ENCODE measurements around the gene PRKRA.
"Not testable (repeated sequence)": the region's sequence is repeated elsewhere in the genome, so short reads cannot be mapped to it uniquely, and the experiment has no call there.

The PRKRA gene

GRCh38 chr2:178479758-178480226, 28.8 kb upstream of the PRKRA start:
- no peak for DNase-seq (ENCODE audit: insufficient read length, low spot score)
- no peak for TF ChIP-seq SPI1 (IDR thresholded peaks at IDR 0.05; ENCODE audit: low read depth, low read length)
- no peak for FAIRE-seq

GRCh38 chr2:178479275-178479616, 28.3 kb upstream of the PRKRA start:
- TF ChIP-seq TAF1 (IDR thresholded peaks at IDR 0.05; ENCODE audit: low read depth, low read length) (no peak), POLR2AphosphoS5 (IDR thresholded peaks at IDR 0.05; ENCODE audit: low read depth, low read length) (no peak), PAX5 (IDR thresholded peaks at IDR 0.05; ENCODE audit: insufficient read depth, low read length, severe bottlenecking) (no peak), POU2F2 (IDR thresholded peaks at IDR 0.05; ENCODE audit: low read depth, low read length) (no peak), POLR2A (IDR thresholded peaks at IDR 0.05; ENCODE audit: low read depth, low read length) (no peak), SPI1 (IDR thresholded peaks at IDR 0.05; ENCODE audit: low read depth, low read length) (no peak)
- FAIRE-seq (no peak), DNase-seq (ENCODE audit: insufficient read length, low spot score) (no peak)

GRCh38 chr2:178478439-178479274, 27.7 kb upstream of the PRKRA start, which contains the start of gene FKBP7:
FKBP7 (minus strand) TSS chr2:178478600; CDS start chr2:178478499, 101 bp downstream.
- DNase-seq (ENCODE audit: insufficient read length, low spot score) (peak; percentile 51), FAIRE-seq (peak; percentile 97)
- TF ChIP-seq PAX5 (IDR thresholded peaks at IDR 0.05; ENCODE audit: insufficient read depth, low read length, severe bottlenecking) (no peak), TAF1 (IDR thresholded peaks at IDR 0.05; ENCODE audit: low read depth, low read length) (peak; percentile 27), POLR2A (IDR thresholded peaks at IDR 0.05; ENCODE audit: low read depth, low read length) (peak; percentile 74), POU2F2 (IDR thresholded peaks at IDR 0.05; ENCODE audit: low read depth, low read length) (no peak), POLR2AphosphoS5 (IDR thresholded peaks at IDR 0.05; ENCODE audit: low read depth, low read length) (peak; percentile 58; the same call in 1 of the 2 replicates)

- TF ChIP-seq POLR2A (IDR thresholded peaks at IDR 0.05; ENCODE audit: low read depth, low read length): no peak
- no peak for TF ChIP-seq TAF1 (IDR thresholded peaks at IDR 0.05; ENCODE audit: low read depth, low read length)
- TF ChIP-seq SPI1 (IDR thresholded peaks at IDR 0.05; ENCODE audit: low read depth, low read length): no peak
- no peak for TF ChIP-seq POU2F2 (IDR thresholded peaks at IDR 0.05; ENCODE audit: low read depth, low read length)
- no peak for TF ChIP-seq PAX5 (IDR thresholded peaks at IDR 0.05; ENCODE audit: insufficient read depth, low read length, severe bottlenecking)
- no peak for TF ChIP-seq POLR2AphosphoS5 (IDR thresholded peaks at IDR 0.05; ENCODE audit: low read depth, low read length)
- no peak for FAIRE-seq
- no peak for DNase-seq (ENCODE audit: insufficient read length, low spot score)
Measured at GRCh38 chr2:178478130-178478438, 27.1 kb upstream of the PRKRA start.

GRCh38 chr2:178477443-178478129, 26.6 kb upstream of the PRKRA start:
- no peak for FAIRE-seq

GRCh38 chr2:178476477-178476876, 25.5 kb upstream of the PRKRA start:
- no peak for TF ChIP-seq POLR2AphosphoS5 (IDR thresholded peaks at IDR 0.05; ENCODE audit: low read depth, low read length)
- no peak for TF ChIP-seq SPI1 (IDR thresholded peaks at IDR 0.05; ENCODE audit: low read depth, low read length)
- no peak for TF ChIP-seq POU2F2 (IDR thresholded peaks at IDR 0.05; ENCODE audit: low read depth, low read length)
- TF ChIP-seq TAF1 (IDR thresholded peaks at IDR 0.05; ENCODE audit: low read depth, low read length): no peak
- DNase-seq (ENCODE audit: insufficient read length, low spot score) (no peak), FAIRE-seq (no peak)

More at GRCh38 chr2:178477443-178478129, 26.6 kb upstream of the PRKRA start:
- no peak for DNase-seq (ENCODE audit: insufficient read length, low spot score)
- no peak for TF ChIP-seq POLR2A (IDR thresholded peaks at IDR 0.05; ENCODE audit: low read depth, low read length)
- TF ChIP-seq POLR2AphosphoS5 (IDR thresholded peaks at IDR 0.05; ENCODE audit: low read depth, low read length): no peak
- no peak for TF ChIP-seq SPI1 (IDR thresholded peaks at IDR 0.05; ENCODE audit: low read depth, low read length)
- TF ChIP-seq PAX5 (IDR thresholded peaks at IDR 0.05; ENCODE audit: insufficient read depth, low read length, severe bottlenecking): no peak
- no peak for TF ChIP-seq TAF1 (IDR thresholded peaks at IDR 0.05; ENCODE audit: low read depth, low read length)
- TF ChIP-seq POU2F2 (IDR thresholded peaks at IDR 0.05; ENCODE audit: low read depth, low read length): no peak

- DNase-seq (ENCODE audit: insufficient read length, low spot score) (no peak), FAIRE-seq (no peak)
- TF ChIP-seq TAF1 (IDR thresholded peaks at IDR 0.05; ENCODE audit: low read depth, low read length): no peak
- no peak for TF ChIP-seq SPI1 (IDR thresholded peaks at IDR 0.05; ENCODE audit: low read depth, low read length)
- TF ChIP-seq POLR2AphosphoS5 (IDR thresholded peaks at IDR 0.05; ENCODE audit: low read depth, low read length): no peak
- TF ChIP-seq POU2F2 (IDR thresholded peaks at IDR 0.05; ENCODE audit: low read depth, low read length): no peak
- TF ChIP-seq POLR2A (IDR thresholded peaks at IDR 0.05; ENCODE audit: low read depth, low read length): no peak
- no peak for TF ChIP-seq PAX5 (IDR thresholded peaks at IDR 0.05; ENCODE audit: insufficient read depth, low read length, severe bottlenecking)
Measured at GRCh38 chr2:178474560-178474959, 23.6 kb upstream of the PRKRA start.

- DNase-seq (ENCODE audit: insufficient read length, low spot score) (no peak), FAIRE-seq (no peak)
- TF ChIP-seq TAF1 (IDR thresholded peaks at IDR 0.05; ENCODE audit: low read depth, low read length) (no peak), POU2F2 (IDR thresholded peaks at IDR 0.05; ENCODE audit: low read depth, low read length) (no peak), SPI1 (IDR thresholded peaks at IDR 0.05; ENCODE audit: low read depth, low read length) (no peak), POLR2AphosphoS5 (IDR thresholded peaks at IDR 0.05; ENCODE audit: low read depth, low read length) (no peak), PAX5 (IDR thresholded peaks at IDR 0.05; ENCODE audit: insufficient read depth, low read length, severe bottlenecking) (no peak), POLR2A (IDR thresholded peaks at IDR 0.05; ENCODE audit: low read depth, low read length) (no peak)
Measured at GRCh38 chr2:178473931-178474330, 23.0 kb upstream of the PRKRA start.

GRCh38 chr2:178473373-178473772, 22.4 kb upstream of the PRKRA start:
- DNase-seq (ENCODE audit: insufficient read length, low spot score) (no peak), FAIRE-seq (no peak)
- TF ChIP-seq PAX5 (IDR thresholded peaks at IDR 0.05; ENCODE audit: insufficient read depth, low read length, severe bottlenecking) (no peak), TAF1 (IDR thresholded peaks at IDR 0.05; ENCODE audit: low read depth, low read length) (no peak), SPI1 (IDR thresholded peaks at IDR 0.05; ENCODE audit: low read depth, low read length) (no peak), POLR2A (IDR thresholded peaks at IDR 0.05; ENCODE audit: low read depth, low read length) (no peak), POLR2AphosphoS5 (IDR thresholded peaks at IDR 0.05; ENCODE audit: low read depth, low read length) (no peak), POU2F2 (IDR thresholded peaks at IDR 0.05; ENCODE audit: low read depth, low read length) (no peak)

- FAIRE-seq: not testable (repeated sequence)
Measured at GRCh38 chr2:178471313-178471712, 20.3 kb upstream of the PRKRA start.

More at GRCh38 chr2:178471313-178471712, 20.3 kb upstream of the PRKRA start:
- not testable (repeated sequence) for DNase-seq (ENCODE audit: insufficient read length, low spot score)
